Esophagus muscularis mucosa (tissue), 4 donors: Measurements from ENCODE around the gene COL27A1. TPM values are rescaled to one million over a fixed set of nuclear protein-coding genes. Genes with fewer than 3 reads are reported as not detected.

ENCODE experiments used
- DNase-seq: peaks from one replicate; pipeline ENCODE4 v3.0.0-alpha.2; 2017; ENCODE audit errors: extremely low spot score
- H3K27ac ChIP-seq, 4 donors: fragments of 200-600 bp; sonication (generic); replicated peaks in 1 of 4; 1 replicate in 3 of 4; 2 replicates in 1 of 4; pipeline ENCODE4 v1.5.1; 2016 to 2019; ENCODE audit warnings: mild to moderate bottlenecking in 1 of 4
- H3K27me3 ChIP-seq, 4 donors: fragments of 200-600 bp; sonication (generic); one replicate each; pipeline versions ENCODE4 v1.5.1 to v1.6.0; 2016 to 2019
- H3K36me3 ChIP-seq, 4 donors: fragments of 200-600 bp; sonication (generic); one replicate each; pipeline ENCODE4 v1.5.1; 2016 to 2019
- H3K4me1 ChIP-seq, 4 donors: fragments of 200-600 bp; sonication (generic); one replicate each; pipeline ENCODE4 v1.5.1; 2016 to 2019
- H3K4me3 ChIP-seq, 4 donors: fragments of 200-600 bp; sonication (generic); 1 replicate in 2 of 4; 2 replicates in 2 of 4; pipeline ENCODE4 v1.5.1; 2016 to 2019; ENCODE audit warnings: mild to moderate bottlenecking in 4 of 4, moderate library complexity in 1 of 4
- H3K9me3 ChIP-seq, 4 donors: fragments of 200-600 bp; sonication (generic); 1 replicate in 3 of 4; 2 replicates in 1 of 4; pipeline ENCODE4 v1.5.1; 2016 to 2019
- EP300 ChIP-seq: sonication (generic); formaldehyde crosslinking; IDR thresholded peaks from one replicate; pipeline ENCODE4 v1.6.1; 2017; ENCODE audit warnings: antibody characterized with exemption
- POLR2A ChIP-seq: fragments of 450-650 bp; IDR thresholded peaks from one replicate; pipeline ENCODE4 v1.6.1; 2017; ENCODE audit warnings: antibody characterized with exemption, moderate library complexity, mild to moderate bottlenecking, low read depth
- POLR2AphosphoS5 ChIP-seq, 2 donors: sonication (generic); formaldehyde crosslinking; IDR thresholded peaks; one replicate each; pipeline ENCODE4 v1.6.1; 2017; ENCODE audit warnings: antibody characterized with exemption in 2 of 2
- WGBS: methylation state at CpG from one replicate; pipeline ENCODE4 v1.1.5; 2018; 5-methylcytosine and 5-hydroxymethylcytosine counted together
- intact Hi-C: fragments of 100-400 bp; cut with DNase I; formaldehyde crosslinking; loops from one replicate; pipeline ENCODE4 v1.15.1; 2023
- total RNA-seq, 4 donors: library from RNA; depleted of rRNA; stranded (reverse); fragments of >200 nt; gene quantifications; one replicate each; pipeline versions ENCODE4 v1.1.0 to v1.2.1, GENCODE V29; 2016
- TF ChIP-seq, protein P1 (sequence below), 3 experiments: fragments of 200-600 bp in 2 of 3; fragments of 450-650 bp in 1 of 3; sonication (generic) in 2 of 3; IDR thresholded peaks; one replicate each; pipeline ENCODE4 v1.5.1; 2017 to 2019; ENCODE audit warnings: antibody characterized with exemption in 3 of 3, mild to moderate bottlenecking in 2 of 3, moderate library complexity in 1 of 3

COL27A1 gene
- total RNA-seq, 4 donors from 2014 or later, result 1.8 to 3.3 (median 2.7) TPM

DNA sequence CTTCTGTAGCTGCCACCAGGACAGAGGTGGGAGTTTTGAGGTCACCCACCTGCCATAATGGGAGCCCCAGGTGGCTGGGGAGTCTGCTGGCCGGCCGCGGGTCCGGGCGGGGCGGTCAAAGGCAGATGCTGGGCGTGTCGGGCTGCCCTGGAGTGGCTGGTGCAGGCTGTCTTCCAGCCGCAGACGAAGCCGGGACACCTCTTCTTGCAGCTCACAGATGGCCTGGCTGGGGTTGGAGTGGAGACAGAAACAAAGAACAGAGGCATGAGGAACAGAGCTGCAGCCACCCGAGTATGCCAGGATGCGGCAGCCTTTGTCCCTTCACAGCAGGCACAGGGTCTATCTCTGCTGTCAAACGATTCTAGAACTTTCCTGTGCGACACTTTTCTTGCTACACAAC, 192.3 kb downstream of the COL27A1 start:
- 94% methylated on average over 14 of the region's 15 CpGs for WGBS
- no peak for TF ChIP-seq POLR2AphosphoS5 (IDR thresholded peaks at IDR 0.05)
- no peak for TF ChIP-seq EP300
- Histone ChIP-seq H3K4me1 (peaks cover 3 to 41% (median 21%) of the 10 kb centered on the region in 4 donors), H3K4me3 (no peak overlapping the region), H3K9me3 (no peaks in the 10 kb centered on the region), H3K27ac (no peak overlapping the region), H3K36me3 (peaks cover 38 to 100% (median 85%) of the 10 kb centered on the region in 4 donors), H3K27me3 (no peaks in the 10 kb centered on the region)
- no peak for DNase-seq
- intact Hi-C loops, result loop anchor here (10.0 kb wide), 1 partner anchor 307 kb away; the partner anchor contains the start of gene TEX53

- Histone ChIP-seq H3K4me3 (no peak overlapping the region), H3K27me3 (no peaks in the 10 kb centered on the region), H3K4me1 (peaks cover 3 to 41% (median 21%) of the 10 kb centered on the region in 4 donors), H3K36me3 (peaks cover 36 to 100% (median 80%) of the 10 kb centered on the region in 4 donors), H3K27ac (peak overlapping the region; percentile 59 to 73 (median 67)), H3K9me3 (no peaks in the 10 kb centered on the region)
- no peak for DNase-seq
- WGBS, result 80% methylated on average over 9 of the region's 12 CpGs
- TF ChIP-seq POLR2AphosphoS5 (IDR thresholded peaks at IDR 0.05), result no peak
- intact Hi-C loops, result loop anchor here (10.0 kb wide), 1 partner anchor 306 kb away; the partner anchor contains the start of gene TEX53
These were observed 193.0 kb downstream of the COL27A1 start for GRCh38 chr9:114348261-114348905.

GRCh38 chr9:114348906-114349482, 193.7 kb downstream of the COL27A1 start:
- peaks cover 3 to 41% (median 21%) of the 10 kb centered on the region in 4 donors for H3K4me1 ChIP-seq
- 7% methylated on average over 6 of the region's 9 CpGs for WGBS
- intact Hi-C loops, result loop anchor here (10.0 kb wide), 1 partner anchor 306 kb away; the partner anchor contains the start of gene TEX53
- no peaks in the 10 kb centered on the region for H3K27me3 ChIP-seq
- peak; percentile 95 for DNase-seq
- no peaks in the 10 kb centered on the region for H3K9me3 ChIP-seq
- H3K4me3 ChIP-seq, result no peak overlapping the region
- H3K27ac ChIP-seq, result peak overlapping the region; percentile 59 to 73 (median 67)
- peaks cover 37 to 98% (median 76%) of the 10 kb centered on the region in 4 donors for H3K36me3 ChIP-seq
- TF ChIP-seq, protein P1, sequence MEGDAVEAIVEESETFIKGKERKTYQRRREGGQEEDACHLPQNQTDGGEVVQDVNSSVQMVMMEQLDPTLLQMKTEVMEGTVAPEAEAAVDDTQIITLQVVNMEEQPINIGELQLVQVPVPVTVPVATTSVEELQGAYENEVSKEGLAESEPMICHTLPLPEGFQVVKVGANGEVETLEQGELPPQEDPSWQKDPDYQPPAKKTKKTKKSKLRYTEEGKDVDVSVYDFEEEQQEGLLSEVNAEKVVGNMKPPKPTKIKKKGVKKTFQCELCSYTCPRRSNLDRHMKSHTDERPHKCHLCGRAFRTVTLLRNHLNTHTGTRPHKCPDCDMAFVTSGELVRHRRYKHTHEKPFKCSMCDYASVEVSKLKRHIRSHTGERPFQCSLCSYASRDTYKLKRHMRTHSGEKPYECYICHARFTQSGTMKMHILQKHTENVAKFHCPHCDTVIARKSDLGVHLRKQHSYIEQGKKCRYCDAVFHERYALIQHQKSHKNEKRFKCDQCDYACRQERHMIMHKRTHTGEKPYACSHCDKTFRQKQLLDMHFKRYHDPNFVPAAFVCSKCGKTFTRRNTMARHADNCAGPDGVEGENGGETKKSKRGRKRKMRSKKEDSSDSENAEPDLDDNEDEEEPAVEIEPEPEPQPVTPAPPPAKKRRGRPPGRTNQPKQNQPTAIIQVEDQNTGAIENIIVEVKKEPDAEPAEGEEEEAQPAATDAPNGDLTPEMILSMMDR (IDR thresholded peaks at IDR 0.05), result no peak
- TF ChIP-seq POLR2AphosphoS5 (IDR thresholded peaks at IDR 0.05), result peak; percentile 51 to 60

- TF ChIP-seq EP300, result no peak
- no peak for TF ChIP-seq POLR2AphosphoS5 (IDR thresholded peaks at IDR 0.05)
- no peak for TF ChIP-seq POLR2A
- TF ChIP-seq, protein P1 (IDR thresholded peaks at IDR 0.05), result no peak
- Histone ChIP-seq H3K27me3 (no peaks in the 10 kb centered on the region), H3K27ac (peak overlapping the region; percentile 59 to 73 (median 62)), H3K4me3 (no peak overlapping the region), H3K9me3 (no peaks in the 10 kb centered on the region), H3K4me1 (peaks cover 3 to 41% (median 21%) of the 10 kb centered on the region in 4 donors), H3K36me3 (peaks cover 36 to 97% (median 73%) of the 10 kb centered on the region in 4 donors)
- WGBS, result 70% methylated on average over 10 of the region's 10 CpGs
- DNase-seq, result no peak
- intact Hi-C loops, result loop anchor here (5.0 to 10.0 kb wide), 2 partner anchors 37 to 305 kb away; partner anchors contain the start of genes AKNA and TEX53
These were observed 194.6 kb downstream of the COL27A1 start for GRCh38 chr9:114349713-114350480.

DNA sequence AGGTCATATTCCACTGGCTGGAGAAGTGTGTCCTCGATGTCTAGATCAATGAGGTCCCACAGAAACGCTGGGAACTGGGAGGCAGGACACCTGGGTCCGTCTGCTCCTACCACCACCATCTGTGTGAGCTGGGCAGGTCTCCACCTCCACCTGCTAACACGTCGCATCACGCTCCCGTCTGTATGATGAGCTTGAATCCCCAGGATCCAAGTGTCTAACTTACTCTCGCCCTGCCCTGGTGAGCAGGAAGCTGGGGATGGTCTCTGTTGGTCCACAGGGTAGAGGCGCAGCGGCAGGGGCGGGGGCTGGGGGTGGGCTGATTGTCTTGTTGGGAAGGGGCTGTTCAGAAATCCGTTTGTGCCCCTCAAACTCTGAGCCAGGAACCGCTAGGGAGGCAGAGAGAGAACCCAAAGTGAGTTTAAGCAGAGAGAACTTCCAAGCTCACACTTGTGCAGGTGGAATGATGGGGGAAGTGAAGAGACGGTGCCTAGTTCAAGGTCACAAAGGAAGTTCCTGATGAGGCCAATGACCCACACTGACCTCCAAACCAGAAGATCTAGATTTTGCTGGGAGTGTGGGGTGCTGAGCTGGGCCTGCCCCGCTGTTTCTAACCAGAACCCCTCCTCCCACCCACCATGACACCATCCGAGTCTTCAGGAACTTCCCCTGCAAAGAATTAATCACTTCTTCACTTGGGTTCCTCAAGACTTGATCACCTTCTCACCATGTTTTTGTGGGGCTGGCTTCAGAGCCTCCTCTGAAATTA, 195.5 kb downstream of the COL27A1 start:
- peak overlapping the region in 2 of 4 donors; percentile 18 to 59 for H3K27ac ChIP-seq
- no peaks in the 10 kb centered on the region for H3K27me3 ChIP-seq
- WGBS, result 91% methylated on average over 15 of the region's 16 CpGs
- H3K36me3 ChIP-seq, result peaks cover 36 to 97% (median 73%) of the 10 kb centered on the region in 4 donors
- intact Hi-C loops, result loop anchor here (5.0 kb wide), 1 partner anchor 36 kb away; the partner anchor contains the start of gene AKNA
- TF ChIP-seq POLR2A (no peak), EP300 (no peak), POLR2AphosphoS5 (IDR thresholded peaks at IDR 0.05) (no peak)
- TF ChIP-seq, protein P1 (IDR thresholded peaks at IDR 0.05), result no peak
- H3K4me3 ChIP-seq, result no peak overlapping the region
- H3K4me1 ChIP-seq, result peaks cover 3 to 41% (median 21%) of the 10 kb centered on the region in 4 donors
- H3K9me3 ChIP-seq, result no peaks in the 10 kb centered on the region
- no peak for DNase-seq
